K562 (cell line): ENCODE data around the gene DNAJC11. TPM values are rescaled to one million over a fixed set of nuclear protein-coding genes. Genes with fewer than 3 reads are reported as not detected.

ENCODE experiments used
- ATAC-seq: fragments of 200-7000 bp; cut with Tn5 transposase; 3 replicates; pipeline ENCODE4 v1.9.1; 2020; ENCODE audit warnings: moderate library complexity
- BruUV-seq: library from RNA; stranded (reverse); fragments of 400-500 nt; replicated peaks from 2 replicates; lab custom pipeline; 2021; lab: Mats Ljungman, UMichigan
- CTCF ChIA-PET: fragments of 300-600 bp; formaldehyde crosslinking; extraction: SDS; loops from one replicate; lab custom pipeline; 2021; ENCODE audit warnings: low intra/inter-chr PET ratio; lab: Yijun Ruan, JAX
- POLR2A ChIA-PET: fragments of 300-600, 350-650 bp; sonication (Branson Sonifier 250); formaldehyde crosslinking; extraction: SDS; loops from one replicate; lab custom pipeline; 2021; ENCODE audit warnings: antibody characterized with exemption, inconsistent platforms; lab: Yijun Ruan, JAX
- DNase-seq, 4 experiments: peaks; one replicate each; pipeline versions ENCODE4 v3.0.0 to v3.0.0-alpha.2; 2011 to 2018; ENCODE audit warnings: low spot score in 3 of 4, mixed read lengths in 3 of 4; ENCODE audit errors: extremely low read depth in 1 of 4
- FAIRE-seq: peaks from 2 replicates; lab custom pipeline; 2011; peaks lifted over from hg19 to GRCh38; lab: Jason Lieb, UNC
- H2AFZ ChIP-seq: 2 replicates; pipeline ENCODE4 v1.6.0; 2011; ENCODE audit warnings: low read depth, low read length, control low read depth, inconsistent platforms
- H3K27ac ChIP-seq: fragments of 200-600 bp; 3 replicates; pipeline ENCODE4 v1.8.0; 2011; ENCODE audit warnings: low read depth, mild to moderate bottlenecking, control low read depth, inconsistent platforms, low read length, moderate library complexity, mixed read lengths; ENCODE audit errors: extremely low read depth
- H3K27me3 ChIP-seq, 2 experiments: fragments of 300-600 bp in 1 of 2; 2 replicates in 1 of 2; 3 replicates in 1 of 2; pipeline versions ENCODE4 v1.6.0 to v1.8.0; 2011; ENCODE audit warnings: inconsistent platforms in 2 of 2, low read length in 2 of 2, mild to moderate bottlenecking in 1 of 2, mixed read lengths in 1 of 2, moderate library complexity in 1 of 2; ENCODE audit not compliant: control insufficient read depth in 2 of 2, insufficient read depth in 2 of 2
- H3K36me3 ChIP-seq: fragments of 300-600 bp; 3 replicates; pipeline ENCODE4 v1.8.0; 2011; ENCODE audit warnings: mild to moderate bottlenecking, low read length, inconsistent platforms; ENCODE audit not compliant: control insufficient read depth, insufficient read depth
- H3K4me1 ChIP-seq, 2 experiments: fragments of 200-600 bp in 1 of 2; replicated peaks in 1 of 2; 2 replicates in 1 of 2; 3 replicates in 1 of 2; pipeline versions ENCODE4 v1.5.1 to v1.8.0; 2011; ENCODE audit warnings: inconsistent platforms in 2 of 2, low read length in 2 of 2, mild to moderate bottlenecking in 1 of 2, mixed read lengths in 1 of 2, moderate library complexity in 1 of 2; ENCODE audit not compliant: control insufficient read depth in 2 of 2, insufficient read depth in 2 of 2
- H3K4me2 ChIP-seq: 2 replicates; pipeline ENCODE4 v1.6.1; 2011; ENCODE audit warnings: low read length, control low read depth, inconsistent platforms, mixed read lengths; ENCODE audit not compliant: insufficient read depth
- H3K4me3 ChIP-seq: fragments of 200-600 bp; sonication (generic), shearing (Covaris generic); 2 replicates; pipeline ENCODE4 v1.5.1; 2016; ENCODE audit warnings: control low read depth, inconsistent platforms
- H3K79me2 ChIP-seq: fragments of 200-600 bp; 3 replicates; pipeline ENCODE4 v1.8.0; 2011; ENCODE audit warnings: low read length, inconsistent platforms; ENCODE audit not compliant: control insufficient read depth, insufficient read depth
- H3K9ac ChIP-seq, 2 experiments: 2 replicates each; pipeline versions ENCODE4 v1.6.0 to v1.6.1; 2011; ENCODE audit warnings: low read depth in 2 of 2, low read length in 2 of 2, control low read depth in 1 of 2, inconsistent platforms in 1 of 2, mild to moderate bottlenecking in 1 of 2, mixed read lengths in 1 of 2; ENCODE audit not compliant: insufficient read depth in 1 of 2
- H3K9me1 ChIP-seq: one replicate; pipeline ENCODE4 v1.6.0; 2011; ENCODE audit warnings: inconsistent platforms, mild to moderate bottlenecking, low read length, moderate library complexity; ENCODE audit not compliant: control insufficient read depth, insufficient read depth
- H3K9me3 ChIP-seq: replicated peaks from 2 replicates; pipeline ENCODE4 v1.5.1; 2011; ENCODE audit warnings: low read depth, low read length, inconsistent platforms; ENCODE audit not compliant: control insufficient read depth, insufficient read depth
- H4K20me1 ChIP-seq: replicated peaks from 2 replicates; pipeline ENCODE4 v1.6.1; 2011; ENCODE audit warnings: low read length, inconsistent platforms, mixed read lengths; ENCODE audit not compliant: control insufficient read depth, insufficient read depth
- ARID3B ChIP-seq: fragments of 250-450 bp; sonication (Bioruptor Pico); IDR thresholded peaks from 2 replicates; pipeline ENCODE4 v1.4.0; 2020; ENCODE audit warnings: borderline replicate concordance
- CEBPB ChIP-seq: fragments of 450-650 bp; IDR thresholded peaks from 2 replicates; pipeline ENCODE4 v1.6.1; 2016; ENCODE audit warnings: missing genetic modification characterization, missing compliant biosample characterization
- POLR2A ChIP-seq: fragments of 450-650 bp; conservative IDR thresholded peaks from 2 replicates; pipeline ENCODE4 v1.6.1; 2016
- POLR2G ChIP-seq: fragments of 200-400 bp; formaldehyde crosslinking; IDR thresholded peaks from 2 replicates; pipeline ENCODE4 v1.6.1; 2017; ENCODE audit warnings: low read depth, mild to moderate bottlenecking, antibody characterized with exemption, low read length, moderate library complexity
- RBFOX2 ChIP-seq: fragments of 200-400 bp; formaldehyde crosslinking; IDR thresholded peaks from 2 replicates; pipeline ENCODE4 v1.6.1; 2017; ENCODE audit warnings: low read depth, mild to moderate bottlenecking, low read length, moderate library complexity
- ZNF740 ChIP-seq, 3 experiments: fragments of 200-800 bp in 1 of 3; sonication (Bioruptor generic) in 1 of 3; sonication (generic) in 1 of 3; formaldehyde crosslinking in 1 of 3; IDR thresholded peaks; 2 replicates each; pipeline versions ENCODE4 v1.6.1 to v1.8.0; 2016 to 2022; ENCODE audit warnings: mild to moderate bottlenecking in 2 of 3, missing compliant biosample characterization in 2 of 3, missing genetic modification characterization in 2 of 3, missing genetic modification reagents in 1 of 3
- WGBS: fragments of 100-300 bp; shearing (Covaris generic); methylation state at CpG from one replicate; pipeline ENCODE4 v1.1.6; 2016; ENCODE audit warnings: low coverage, mixed read lengths; ENCODE audit not compliant: insufficient coverage; ENCODE audit errors: missing lambda C conversion rate; 5-methylcytosine and 5-hydroxymethylcytosine counted together
- in situ Hi-C: fragments of 300-500 bp; cut with MboI; formaldehyde crosslinking; loops from 4 replicates; pipeline ENCODE4 v1.15.0; 2018; ENCODE audit warnings: inconsistent platforms, mixed read lengths
- intact Hi-C: fragments of 100-400 bp; cut with micrococcal nuclease; formaldehyde crosslinking; loops from 2 replicates; pipeline ENCODE4 v1.14.2; 2022
- polyA plus RNA-seq, 8 experiments: library from polyadenylated mRNA; depleted of rRNA in 4 of 8; stranded (reverse) in 5 of 8; unstranded in 3 of 8; fragments of >200 nt; fragmentation: Nextera tagmentation in 2 of 8; fragmentation: Illumina TruSeq in 1 of 8; extraction: Ambion mirVana in 2 of 8; extraction: Trizol in 1 of 8; gene quantifications; 2 replicates each; pipeline versions ENCODE4 v1.2.1 to v1.2.3, GENCODE V29; 2011 to 2014; ENCODE audit warnings: inconsistent platforms in 1 of 8, missing spikeins in 1 of 8
- total RNA-seq, 7 experiments: library from RNA; depleted of rRNA in 6 of 7; stranded (reverse); fragments of >200 nt in 6 of 7; fragmentation: Illumina TruSeq in 2 of 7; extraction: Trizol in 2 of 7; gene quantifications; 2 replicates each; pipeline versions ENCODE4 v1.2.1 to v1.2.3, GENCODE V29; 2011 to 2021; ENCODE audit warnings: low replicate concordance in 1 of 7

Gene DNAJC11
- total and polyA plus RNA-seq, 9 of the 15 experiments (the other 6 are each of a cell fraction or from before 2014, with no cell fraction given): 14.1 to 123 (median 76.6) TPM

DNA sequence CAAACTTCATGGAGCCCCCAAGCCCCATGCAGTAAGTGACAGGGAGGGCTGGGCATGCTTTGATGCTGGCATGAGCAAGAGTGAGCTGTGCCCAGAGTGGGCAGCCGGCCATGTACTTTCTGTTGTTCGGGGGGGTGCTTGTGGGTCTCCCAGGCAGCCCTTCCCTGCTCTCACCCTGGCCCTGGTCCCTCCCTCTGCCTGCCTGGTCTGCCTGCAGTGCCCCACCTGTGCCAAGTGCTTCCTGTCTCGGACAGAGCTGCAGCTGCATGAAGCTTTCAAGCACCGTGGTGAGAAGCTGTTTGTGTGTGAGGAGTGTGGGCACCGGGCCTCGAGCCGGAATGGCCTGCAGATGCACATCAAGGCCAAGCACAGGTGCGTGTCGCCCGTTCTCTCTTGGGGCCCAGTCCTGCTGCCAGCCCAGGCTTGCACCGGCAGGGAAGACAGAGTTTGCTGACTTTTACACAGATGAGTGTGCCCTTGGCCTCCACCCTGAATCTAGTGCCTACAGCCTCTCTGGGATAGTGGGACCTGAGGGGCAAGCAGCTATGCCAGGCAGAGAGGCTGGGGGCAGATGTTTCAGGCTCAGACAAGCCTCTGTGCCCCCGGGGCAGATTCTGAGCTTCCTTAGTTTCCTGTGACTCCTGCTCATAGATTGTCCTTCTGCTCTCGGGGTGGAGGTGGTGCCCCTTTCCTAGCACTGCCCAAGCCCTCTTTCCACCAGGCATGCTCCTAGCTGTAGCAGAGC is 114.2 kb downstream of the DNAJC11 start:
- POLR2A ChIA-PET: interaction anchor here (0.6 to 13.4 kb wide), 2 partner anchors 13 to 85 kb away, joined by 3 to 221 read pairs; partner anchors contain the start of gene KLHL21
- no peak for DNase-seq
- CTCF ChIA-PET: no interaction called here
- H3K9ac ChIP-seq: peak overlapping the region in 1 of 2 experiments; percentile 1; a peak in 1 of 4 replicates
- no peak overlapping the region for H3K27ac ChIP-seq
- intact Hi-C loops: no loop called here
- no peak overlapping the region for H3K4me3 ChIP-seq
- no peak overlapping the region for H3K4me2 ChIP-seq
- H3K9me1 ChIP-seq: peaks cover 23% of the 10 kb centered on the region
- no peaks in the 10 kb centered on the region for H3K27me3 ChIP-seq
- WGBS: 94% methylated on average over 13 of the region's 13 CpGs
- FAIRE-seq: no peak
- H3K36me3 ChIP-seq: peaks cover 76% of the 10 kb centered on the region; the same call in 2 of the 3 replicates
- TF ChIP-seq ZNF740 (CRISPR knock-in tag; IDR thresholded peaks at IDR 0.05) (peak; percentile 41; the same call in 1 of the 2 replicates), ZNF740 (tag; IDR thresholded peaks at IDR 0.05) (no peak), POLR2G (peak; percentile 60), ARID3B (no peak), POLR2A (0 out of 2 replicates have a peak, but pooled peaks have one; percentile 11), CEBPB (tag) (no peak), RBFOX2 (peak; percentile 3; the same call in 1 of the 2 replicates)
- H2AFZ ChIP-seq: no peak overlapping the region
- H4K20me1 ChIP-seq: peaks cover 29% of the 10 kb centered on the region
- no peaks in the 10 kb centered on the region for H3K9me3 ChIP-seq
- H3K4me1 ChIP-seq: peaks cover 17 to 58% of the 10 kb centered on the region in 2 experiments; a peak in 4 of 5 replicates
- H3K79me2 ChIP-seq: peaks cover 18% of the 10 kb centered on the region
- BruUV-seq: no TSS peak
- in situ Hi-C loops: no loop called here
- ATAC-seq: no peak
